Measurements from ENCODE around the gene RALGAPB. TPM values are rescaled to one million over a fixed set of nuclear protein-coding genes. Genes with fewer than 3 reads are reported as not detected.

RALGAPB gene
- total RNA-seq, 4 donors from 2014 or later = 34.4 to 86.7 (median 44.2) TPM

GRCh38 chr20:38447931-38448675, 24.5 kb upstream of the RALGAPB start:
- H3K36me3 ChIP-seq = peaks cover 27% of the 10 kb centered on the region
- no peak overlapping the region for H3K4me3 ChIP-seq
- H3K9me3 ChIP-seq = no peaks in the 10 kb centered on the region
- H3K27me3 ChIP-seq = no peaks in the 10 kb centered on the region
- H3K27ac ChIP-seq = no peak overlapping the region
- WGBS = 87% methylated on average over 10 of the region's 10 CpGs
- H3K4me1 ChIP-seq = peaks cover 14% of the 10 kb centered on the region
- DNase-seq (ENCODE audit: low spot score in 2 of 2) = no peak
- TF ChIP-seq EP300 (IDR thresholded peaks at IDR 0.05) = no peak
- TF ChIP-seq CTCF (IDR thresholded peaks at IDR 0.05) = no peak

GRCh38 chr20:38449046-38449445, 23.6 kb upstream of the RALGAPB start:
- TF ChIP-seq EP300 (IDR thresholded peaks at IDR 0.05) (no peak), POLR2A (IDR thresholded peaks at IDR 0.05) (no peak), CTCF (IDR thresholded peaks at IDR 0.05) (no peak), POLR2AphosphoS5 (IDR thresholded peaks at IDR 0.05) (no peak)
- no peak for DNase-seq (ENCODE audit: low spot score in 2 of 2)
- 77% methylated on average over 3 of the region's 3 CpGs for WGBS
- H3K36me3 ChIP-seq = peaks cover 27% of the 10 kb centered on the region
- H3K9me3 ChIP-seq = no peaks in the 10 kb centered on the region
- peaks cover 14% of the 10 kb centered on the region for H3K4me1 ChIP-seq
- no peaks in the 10 kb centered on the region for H3K27me3 ChIP-seq
- no peak overlapping the region for H3K4me3 ChIP-seq
- H3K27ac ChIP-seq = no peak overlapping the region

GRCh38 chr20:38450412-38450975, 22.1 kb upstream of the RALGAPB start:
- peaks cover 14% of the 10 kb centered on the region for H3K4me1 ChIP-seq
- no peak overlapping the region for H3K4me3 ChIP-seq
- no peaks in the 10 kb centered on the region for H3K27me3 ChIP-seq
- H3K27ac ChIP-seq = no peak overlapping the region
- H3K36me3 ChIP-seq = peaks cover 27% of the 10 kb centered on the region
- DNase-seq (ENCODE audit: low spot score in 2 of 2) = no peak
- TF ChIP-seq CTCF (IDR thresholded peaks at IDR 0.05) (no peak), EP300 (IDR thresholded peaks at IDR 0.05) (no peak), POLR2AphosphoS5 (IDR thresholded peaks at IDR 0.05) (no peak), POLR2A (IDR thresholded peaks at IDR 0.05) (no peak)
- H3K9me3 ChIP-seq = no peaks in the 10 kb centered on the region
- 94% methylated on average over 7 of the region's 7 CpGs for WGBS

GRCh38 chr20:38452880-38453624, 19.6 kb upstream of the RALGAPB start:
- DNase-seq (ENCODE audit: low spot score in 2 of 2) = no peak
- no peak overlapping the region for H3K27ac ChIP-seq
- H3K4me1 ChIP-seq = no peaks in the 10 kb centered on the region
- no peak for TF ChIP-seq EP300 (IDR thresholded peaks at IDR 0.05)
- no peak for TF ChIP-seq CTCF (IDR thresholded peaks at IDR 0.05)
- no peak for TF ChIP-seq POLR2A (IDR thresholded peaks at IDR 0.05)
- TF ChIP-seq POLR2AphosphoS5 (IDR thresholded peaks at IDR 0.05) = no peak
- peaks cover 27% of the 10 kb centered on the region for H3K36me3 ChIP-seq
- no peaks in the 10 kb centered on the region for H3K9me3 ChIP-seq
- H3K4me3 ChIP-seq = no peak overlapping the region
- WGBS = 82% methylated on average over 19 of the region's 19 CpGs
- no peaks in the 10 kb centered on the region for H3K27me3 ChIP-seq

- WGBS = 87% methylated on average over 2 of the region's 2 CpGs
- H3K27ac ChIP-seq = no peak overlapping the region
- no peak overlapping the region for H3K4me3 ChIP-seq
- H3K4me1 ChIP-seq = no peaks in the 10 kb centered on the region
- no peak for DNase-seq (ENCODE audit: low spot score in 2 of 2)
- H3K27me3 ChIP-seq = no peaks in the 10 kb centered on the region
- no peaks in the 10 kb centered on the region for H3K9me3 ChIP-seq
- peaks cover 24% of the 10 kb centered on the region for H3K36me3 ChIP-seq
- TF ChIP-seq POLR2A (IDR thresholded peaks at IDR 0.05) = no peak
- TF ChIP-seq POLR2AphosphoS5 (IDR thresholded peaks at IDR 0.05) = no peak
- TF ChIP-seq CTCF (IDR thresholded peaks at IDR 0.05) = no peak
- TF ChIP-seq EP300 (IDR thresholded peaks at IDR 0.05) = no peak
Measured at GRCh38 chr20:38453941-38454340, 18.7 kb upstream of the RALGAPB start.

All from suprapubic skin (tissue), 4 donors.